Myocyte (in vitro differentiated cells): ENCODE data around the gene PARG. TPM values are rescaled to one million over a fixed set of nuclear protein-coding genes. Genes with fewer than 3 reads are reported as not detected.

ENCODE experiments used
- total RNA-seq: library from RNA; depleted of rRNA; stranded (reverse); fragments of >200 nt; gene quantifications from 2 replicates; pipeline ENCODE4 v1.2.3, GENCODE V29; 2014

The PARG gene
- total RNA-seq, 1 donor from 2014 or later = 32.0 TPM

Other genes with a start within 250 kb of the PARG start
- 0.05 and 0.16 TPM in 2 replicates for gene OGDHL, start 179.7 kb downstream of the PARG start, total RNA-seq
- 16.2 and 19.7 TPM in 2 replicates for gene TIMM23B, start within 50 bp of the PARG start, total RNA-seq
- gene AGAP6, start 46.4 kb upstream of the PARG start, total RNA-seq = 8.3 and 11.6 TPM in 2 replicates
- gene WASHC2A, start 125.9 kb upstream of the PARG start, total RNA-seq = 35.2 and 42.1 TPM in 2 replicates